Measurements from ENCODE around the gene PCSK7.
"Not testable (repeated sequence)": the region's sequence is repeated elsewhere in the genome, so short reads cannot be mapped to it uniquely, and the experiment has no call there.

The PCSK7 gene

GRCh38 chr11:117269856-117270255 is 38.0 kb upstream of the PCSK7 start:
- TF ChIP-seq, protein P1, sequence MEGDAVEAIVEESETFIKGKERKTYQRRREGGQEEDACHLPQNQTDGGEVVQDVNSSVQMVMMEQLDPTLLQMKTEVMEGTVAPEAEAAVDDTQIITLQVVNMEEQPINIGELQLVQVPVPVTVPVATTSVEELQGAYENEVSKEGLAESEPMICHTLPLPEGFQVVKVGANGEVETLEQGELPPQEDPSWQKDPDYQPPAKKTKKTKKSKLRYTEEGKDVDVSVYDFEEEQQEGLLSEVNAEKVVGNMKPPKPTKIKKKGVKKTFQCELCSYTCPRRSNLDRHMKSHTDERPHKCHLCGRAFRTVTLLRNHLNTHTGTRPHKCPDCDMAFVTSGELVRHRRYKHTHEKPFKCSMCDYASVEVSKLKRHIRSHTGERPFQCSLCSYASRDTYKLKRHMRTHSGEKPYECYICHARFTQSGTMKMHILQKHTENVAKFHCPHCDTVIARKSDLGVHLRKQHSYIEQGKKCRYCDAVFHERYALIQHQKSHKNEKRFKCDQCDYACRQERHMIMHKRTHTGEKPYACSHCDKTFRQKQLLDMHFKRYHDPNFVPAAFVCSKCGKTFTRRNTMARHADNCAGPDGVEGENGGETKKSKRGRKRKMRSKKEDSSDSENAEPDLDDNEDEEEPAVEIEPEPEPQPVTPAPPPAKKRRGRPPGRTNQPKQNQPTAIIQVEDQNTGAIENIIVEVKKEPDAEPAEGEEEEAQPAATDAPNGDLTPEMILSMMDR (IDR thresholded peaks at IDR 0.05; ENCODE audit: low read depth, low read length) = no peak
- no peak for DNase-seq (ENCODE audit: extremely low read depth, low read depth)

DNA sequence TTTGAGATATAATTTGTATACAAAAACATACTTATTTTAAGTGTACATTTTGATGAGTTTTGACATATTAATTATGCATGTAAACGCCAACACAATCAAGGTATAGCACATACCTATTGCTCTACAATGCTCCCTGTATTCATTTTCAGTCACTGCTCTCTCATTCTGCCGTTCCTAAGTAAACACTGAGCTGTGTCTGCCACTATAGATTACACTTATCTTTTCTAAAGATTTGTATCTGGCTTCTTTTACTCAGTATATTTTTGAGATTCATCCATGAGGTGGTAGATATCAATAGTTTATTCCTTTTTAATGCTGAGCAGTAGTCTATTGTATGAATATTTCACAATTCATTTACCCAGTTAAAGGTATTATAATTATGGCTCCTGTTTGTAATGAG is 33.9 kb upstream of the PCSK7 start:
- DNase-seq (ENCODE audit: extremely low read depth, low read depth) = no peak
- TF ChIP-seq, protein P1 (IDR thresholded peaks at IDR 0.05; ENCODE audit: low read depth, low read length) = no peak

DNA sequence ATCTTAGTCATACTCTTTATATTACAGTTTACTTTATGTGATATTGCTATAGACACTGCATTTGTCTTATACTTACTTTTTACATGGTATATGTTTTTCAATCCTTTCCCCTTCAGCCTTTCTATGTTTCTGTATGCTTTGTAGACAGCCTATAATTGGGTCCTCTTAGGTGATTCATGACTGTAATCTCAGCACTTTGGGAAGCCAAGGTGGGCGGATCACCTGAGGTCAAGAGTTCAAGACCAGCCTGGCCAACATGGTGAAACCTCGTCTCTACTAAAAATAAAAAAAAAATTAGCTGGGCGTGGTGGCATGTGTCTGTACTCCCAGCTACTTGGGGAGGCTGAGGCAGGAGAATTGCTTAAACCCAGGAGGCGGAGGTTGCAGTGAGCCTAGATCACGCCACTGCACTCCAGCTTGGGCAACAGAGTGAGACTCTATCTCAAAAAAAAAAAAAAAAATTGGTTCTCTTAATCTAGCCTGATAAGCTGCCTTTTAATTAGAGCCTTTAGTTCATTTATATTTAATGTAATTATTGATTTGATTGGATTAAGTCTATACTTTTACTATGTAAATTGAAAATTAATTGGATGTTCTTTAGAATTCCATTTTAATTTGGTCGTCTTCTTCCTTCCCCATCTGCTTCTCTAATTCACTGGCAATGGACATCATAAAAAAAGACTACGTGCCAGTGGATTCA is 32.9 kb upstream of the PCSK7 start:
- not testable (repeated sequence) for DNase-seq (ENCODE audit: extremely low read depth, low read depth)

DNA sequence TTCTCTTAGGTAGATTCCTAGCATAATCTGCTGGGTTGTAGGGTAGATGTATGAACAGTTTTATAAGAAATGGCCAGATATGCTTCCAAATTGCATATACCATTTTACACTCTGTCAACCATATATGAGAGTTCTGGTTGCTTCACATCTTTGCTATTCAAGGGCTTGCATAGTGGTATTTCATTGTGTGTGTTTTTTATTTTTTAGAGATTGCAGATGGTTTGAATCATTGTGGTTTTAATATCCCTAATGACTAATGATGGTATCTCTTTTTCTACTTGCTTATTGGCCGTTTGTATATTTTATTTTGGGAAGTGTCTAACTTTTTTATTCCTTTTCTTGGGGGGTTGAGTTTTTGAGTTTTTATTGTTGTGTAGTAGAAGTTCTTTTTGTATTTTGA is 27.5 kb upstream of the PCSK7 start:
- TF ChIP-seq, protein P1 (IDR thresholded peaks at IDR 0.05; ENCODE audit: low read depth, low read length) = no peak
- DNase-seq (ENCODE audit: extremely low read depth, low read depth) = no peak

DNA sequence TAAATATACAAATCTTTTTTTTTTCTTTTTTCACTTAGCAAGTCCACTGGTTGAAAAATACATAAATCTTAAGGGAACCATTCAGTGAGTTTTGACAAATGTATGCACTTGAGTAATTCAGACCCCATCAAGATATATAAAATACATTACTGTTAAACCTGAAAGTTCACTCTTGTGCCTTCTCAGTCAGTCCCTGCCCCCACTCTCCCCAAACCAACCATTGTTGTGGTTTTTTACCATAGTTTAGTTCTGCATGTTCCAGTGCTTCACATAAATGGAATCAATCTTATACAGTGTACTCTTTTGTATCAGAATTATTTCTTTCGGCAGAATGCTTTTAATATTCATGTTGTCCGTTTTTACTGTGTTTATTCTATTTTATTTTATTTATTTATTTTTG is 26.7 kb upstream of the PCSK7 start:
- TF ChIP-seq, protein P1 (IDR thresholded peaks at IDR 0.05; ENCODE audit: low read depth, low read length) = no peak
- no peak for DNase-seq (ENCODE audit: extremely low read depth, low read depth)

DNA sequence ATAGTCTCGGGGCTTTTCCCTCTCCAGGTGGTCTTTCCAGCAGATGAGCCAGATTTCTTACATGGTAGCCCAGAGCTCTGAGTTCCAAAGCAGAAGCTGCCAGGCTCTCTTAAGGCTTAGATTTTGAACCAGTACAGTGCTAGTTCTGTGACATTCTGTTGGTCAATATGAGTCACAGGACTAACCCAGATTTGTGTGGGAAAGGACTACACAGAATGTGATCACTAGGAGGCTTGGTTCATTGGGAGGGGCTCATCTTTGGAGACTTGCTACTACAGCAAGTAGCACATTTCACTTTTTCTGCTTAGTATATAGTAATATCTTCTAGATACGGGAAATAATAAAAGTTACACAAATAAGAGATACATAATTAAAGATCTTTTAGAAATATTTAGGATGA is 24.7 kb upstream of the PCSK7 start:
- TF ChIP-seq, protein P1 (IDR thresholded peaks at IDR 0.05; ENCODE audit: low read depth, low read length) = no peak
- DNase-seq (ENCODE audit: extremely low read depth, low read depth) = no peak

- TF ChIP-seq, protein P1 (IDR thresholded peaks at IDR 0.05; ENCODE audit: low read depth, low read length) = no peak
- DNase-seq (ENCODE audit: extremely low read depth, low read depth) = no peak
These were observed 24.1 kb upstream of the PCSK7 start for GRCh38 chr11:117255966-117256365.

GRCh38 chr11:117251506-117251905 is 19.6 kb upstream of the PCSK7 start:
- DNase-seq (ENCODE audit: extremely low read depth, low read depth) = no peak
- TF ChIP-seq, protein P1 (IDR thresholded peaks at IDR 0.05; ENCODE audit: low read depth, low read length) = no peak
